Liver (tissue), 9 donors: ENCODE measurements around the gene GAB2. TPM values are rescaled to one million over a fixed set of nuclear protein-coding genes. Genes with fewer than 3 reads are reported as not detected.

Experiments
- DNase-seq: peaks from one replicate; pipeline ENCODE4 v3.0.0-alpha.2; 2017; ENCODE audit warnings: low spot score
- H3K27ac ChIP-seq, 2 donors: one replicate each; pipeline ENCODE4 v1.7.0; 2013; ENCODE audit warnings: inconsistent platforms in 2 of 2, low read length in 2 of 2, control low read depth in 1 of 2, low read depth in 1 of 2, mild to moderate bottlenecking in 1 of 2
- H3K27me3 ChIP-seq, 4 donors: one replicate each; pipeline versions ENCODE4 v1.6.1 to v1.7.0; 2013; ENCODE audit warnings: low read length in 3 of 4, inconsistent platforms in 1 of 4, mild to moderate bottlenecking in 1 of 4, moderate library complexity in 1 of 4; ENCODE audit not compliant: control insufficient read depth in 4 of 4, insufficient read depth in 4 of 4
- H3K36me3 ChIP-seq, 4 donors: one replicate each; pipeline versions ENCODE4 v1.6.1 to v1.7.0; 2013; ENCODE audit warnings: low read length in 3 of 4, mild to moderate bottlenecking in 3 of 4, low read depth in 1 of 4, moderate library complexity in 1 of 4; ENCODE audit not compliant: control insufficient read depth in 4 of 4, insufficient read depth in 3 of 4
- H3K4me1 ChIP-seq, 4 donors: one replicate each; pipeline versions ENCODE4 v1.6.1 to v1.7.0; 2013; ENCODE audit warnings: low read length in 3 of 4, mild to moderate bottlenecking in 3 of 4, moderate library complexity in 1 of 4; ENCODE audit not compliant: control insufficient read depth in 4 of 4, insufficient read depth in 4 of 4
- H3K4me3 ChIP-seq, 3 donors: one replicate each; pipeline versions ENCODE4 v1.6.1 to v1.7.0; 2013; ENCODE audit warnings: low read length in 3 of 3, control low read depth in 1 of 3, low read depth in 1 of 3, mild to moderate bottlenecking in 1 of 3
- H3K9ac ChIP-seq, 2 donors: one replicate each; pipeline ENCODE4 v1.7.0; 2013; ENCODE audit warnings: low read length in 2 of 2, mild to moderate bottlenecking in 2 of 2, moderate library complexity in 2 of 2, control low read depth in 1 of 2, low read depth in 1 of 2
- H3K9me3 ChIP-seq, 4 donors: one replicate each; pipeline versions ENCODE4 v1.6.1 to v1.7.0; 2013; ENCODE audit warnings: low read length in 3 of 4; ENCODE audit not compliant: control insufficient read depth in 4 of 4
- CTCF ChIP-seq: fragments of 150-350 bp; IDR thresholded peaks from 2 replicates; pipeline ENCODE4 v1.5.1; 2017; ENCODE audit warnings: improper control_type of control experiment, low read depth, low read length; ENCODE audit not compliant: missing input control
- EGR1 ChIP-seq, 2 donors: IDR thresholded peaks; 2 replicates each; pipeline ENCODE4 v1.6.1; 2016 to 2018; ENCODE audit warnings: antibody characterized with exemption in 2 of 2, low read depth in 2 of 2
- FOXA1 ChIP-seq: IDR thresholded peaks from 2 replicates; pipeline ENCODE4 v1.6.1; 2016; ENCODE audit warnings: antibody characterized with exemption
- FOXA2 ChIP-seq: IDR thresholded peaks from 2 replicates; pipeline ENCODE4 v1.6.1; 2016; ENCODE audit warnings: antibody characterized with exemption
- GABPA ChIP-seq, 2 donors: IDR thresholded peaks in 1 of 2; conservative IDR thresholded peaks in 1 of 2; 2 replicates each; pipeline ENCODE4 v1.6.1; 2016; ENCODE audit warnings: antibody characterized with exemption in 2 of 2, mild to moderate bottlenecking in 1 of 2, moderate library complexity in 1 of 2
- HNF4A ChIP-seq, 2 donors: conservative IDR thresholded peaks; 2 replicates each; pipeline ENCODE4 v1.6.1; 2016; ENCODE audit warnings: antibody characterized with exemption in 2 of 2, mild to moderate bottlenecking in 2 of 2
- HNF4G ChIP-seq: IDR thresholded peaks from 2 replicates; pipeline ENCODE4 v1.6.1; 2016; ENCODE audit warnings: antibody characterized with exemption
- JUND ChIP-seq, 2 donors: IDR thresholded peaks; 2 replicates each; pipeline ENCODE4 v1.6.1; 2016; ENCODE audit warnings: antibody characterized with exemption in 2 of 2
- MAX ChIP-seq: IDR thresholded peaks from 2 replicates; pipeline ENCODE4 v1.6.1; 2016; ENCODE audit warnings: antibody characterized with exemption
- NR2F2 ChIP-seq: IDR thresholded peaks from 2 replicates; pipeline ENCODE4 v1.6.1; 2016; ENCODE audit warnings: antibody characterized with exemption
- RAD21 ChIP-seq, 2 donors: IDR thresholded peaks; 2 replicates each; pipeline ENCODE4 v1.6.1; 2016; ENCODE audit warnings: antibody characterized with exemption in 2 of 2, mild to moderate bottlenecking in 2 of 2
- REST ChIP-seq: IDR thresholded peaks from 2 replicates; pipeline ENCODE4 v1.6.1; 2016; ENCODE audit warnings: antibody characterized with exemption, mild to moderate bottlenecking
- RXRA ChIP-seq, 2 donors: IDR thresholded peaks; 2 replicates each; pipeline ENCODE4 v1.6.1; 2017 to 2018; ENCODE audit warnings: antibody characterized with exemption in 2 of 2, mild to moderate bottlenecking in 1 of 2
- SP1 ChIP-seq: IDR thresholded peaks from 2 replicates; pipeline ENCODE4 v1.6.1; 2018; ENCODE audit warnings: antibody characterized with exemption, mild to moderate bottlenecking
- TAF1 ChIP-seq: conservative IDR thresholded peaks from 2 replicates; pipeline ENCODE4 v1.6.1; 2016; ENCODE audit warnings: antibody characterized with exemption, mild to moderate bottlenecking
- YY1 ChIP-seq: IDR thresholded peaks from 2 replicates; pipeline ENCODE4 v1.6.1; 2016; ENCODE audit warnings: antibody characterized with exemption, mild to moderate bottlenecking
- WGBS: extraction: QIAGEN DNeasy Blood & Tissue Kit; methylation state at CpG from one replicate; pipeline ENCODE4 v1.1.7; 2013; 5-methylcytosine and 5-hydroxymethylcytosine counted together
- polyA plus RNA-seq, 2 donors: library from polyadenylated mRNA; stranded (reverse) in 1 of 2; unstranded in 1 of 2; fragments of 200-250 nt in 1 of 2; fragments of >200 nt in 1 of 2; fragmentation: Nextera tagmentation in 1 of 2; extraction: Ambion mirVana in 1 of 2; gene quantifications; one replicate each; pipeline versions ENCODE4 v1.2.1 to v1.2.3, GENCODE V29; 2013 to 2015
- total RNA-seq, 2 donors: library from RNA; depleted of rRNA; stranded (reverse); fragments of >200 nt; gene quantifications; one replicate each; pipeline ENCODE4 v1.2.3, GENCODE V29; 2014
- TF ChIP-seq, protein P1 (sequence below): IDR thresholded peaks from 2 replicates; pipeline ENCODE4 v1.6.1; 2016; ENCODE audit warnings: antibody characterized with exemption
- TF ChIP-seq, protein P2 (sequence below): IDR thresholded peaks from 2 replicates; pipeline ENCODE4 v1.6.1; 2016; ENCODE audit warnings: antibody characterized with exemption
- donor health status: healthy.
- donor health status: healthy.
- donor health status: healthy.
- donor health status: healthy.
- donor health status: healthy.

The GAB2 gene
- total and polyA plus RNA-seq, 4 donors = 1.3 to 3.6 (median 2.5) TPM

DNA sequence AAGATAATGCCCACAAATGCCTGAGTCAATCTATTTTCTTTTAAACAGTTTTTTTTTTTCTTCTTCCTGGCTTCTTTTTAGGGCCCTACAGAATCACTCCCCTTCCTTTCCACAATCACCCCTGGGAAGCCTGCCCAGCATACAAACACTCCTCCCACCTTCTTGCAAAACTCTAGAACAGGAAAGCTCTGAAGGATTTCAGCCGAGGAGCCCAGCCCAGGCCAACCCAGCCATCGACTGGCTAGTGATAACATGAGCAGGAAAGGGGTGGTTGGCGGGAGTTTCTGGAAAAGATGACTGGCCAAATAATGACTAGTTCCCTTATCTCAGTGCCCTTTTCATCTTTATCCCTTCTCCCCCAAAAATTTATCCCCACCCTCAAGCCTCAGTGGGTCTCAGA lies 160.7 kb downstream of the GAB2 start:
- H3K4me3 ChIP-seq = no peak overlapping the region
- 15% methylated on average over 3 of the region's 3 CpGs for WGBS
- no peaks in the 10 kb centered on the region for H3K36me3 ChIP-seq
- TF ChIP-seq HNF4A (conservative IDR thresholded peaks at IDR 0.05) = peak; percentile 39 to 41
- no peak for TF ChIP-seq FOXA2
- peak; percentile 19 to 59 for TF ChIP-seq RXRA (IDR thresholded peaks at IDR 0.05)
- TF ChIP-seq EGR1 (IDR thresholded peaks at IDR 0.05; ENCODE audit: low read depth in 2 of 2) = no peak
- peak; percentile 39 for TF ChIP-seq FOXA1
- TF ChIP-seq NR2F2 = no peak
- no peak for TF ChIP-seq GABPA (IDR thresholded peaks at IDR 0.05 in 1 of 2, conservative IDR thresholded peaks at IDR 0.05 in 1 of 2)
- TF ChIP-seq, protein P1, sequence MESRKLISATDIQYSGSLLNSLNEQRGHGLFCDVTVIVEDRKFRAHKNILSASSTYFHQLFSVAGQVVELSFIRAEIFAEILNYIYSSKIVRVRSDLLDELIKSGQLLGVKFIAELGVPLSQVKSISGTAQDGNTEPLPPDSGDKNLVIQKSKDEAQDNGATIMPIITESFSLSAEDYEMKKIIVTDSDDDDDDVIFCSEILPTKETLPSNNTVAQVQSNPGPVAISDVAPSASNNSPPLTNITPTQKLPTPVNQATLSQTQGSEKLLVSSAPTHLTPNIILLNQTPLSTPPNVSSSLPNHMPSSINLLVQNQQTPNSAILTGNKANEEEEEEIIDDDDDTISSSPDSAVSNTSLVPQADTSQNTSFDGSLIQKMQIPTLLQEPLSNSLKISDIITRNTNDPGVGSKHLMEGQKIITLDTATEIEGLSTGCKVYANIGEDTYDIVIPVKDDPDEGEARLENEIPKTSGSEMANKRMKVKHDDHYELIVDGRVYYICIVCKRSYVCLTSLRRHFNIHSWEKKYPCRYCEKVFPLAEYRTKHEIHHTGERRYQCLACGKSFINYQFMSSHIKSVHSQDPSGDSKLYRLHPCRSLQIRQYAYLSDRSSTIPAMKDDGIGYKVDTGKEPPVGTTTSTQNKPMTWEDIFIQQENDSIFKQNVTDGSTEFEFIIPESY = peak; percentile 29
- peak; percentile 50 to 56 for TF ChIP-seq RAD21 (IDR thresholded peaks at IDR 0.05)
- peak; percentile 75 to 78 for TF ChIP-seq JUND (IDR thresholded peaks at IDR 0.05)
- no peak for TF ChIP-seq HNF4G
- no peak for TF ChIP-seq YY1
- peak; percentile 15 for TF ChIP-seq SP1
- peak; percentile 19 for TF ChIP-seq MAX
- TF ChIP-seq TAF1 = no peak
- no peak for TF ChIP-seq CTCF
- TF ChIP-seq REST = peak; percentile 19
- TF ChIP-seq, protein P2, sequence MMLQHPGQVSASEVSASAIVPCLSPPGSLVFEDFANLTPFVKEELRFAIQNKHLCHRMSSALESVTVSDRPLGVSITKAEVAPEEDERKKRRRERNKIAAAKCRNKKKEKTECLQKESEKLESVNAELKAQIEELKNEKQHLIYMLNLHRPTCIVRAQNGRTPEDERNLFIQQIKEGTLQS = no peak
- H3K9me3 ChIP-seq = no peaks in the 10 kb centered on the region
- no peak for DNase-seq
- peaks cover 0 to 15% (median 7%) of the 10 kb centered on the region in 4 donors for H3K4me1 ChIP-seq
- H3K9ac ChIP-seq = no peak overlapping the region
- no peak overlapping the region for H3K27ac ChIP-seq
- H3K27me3 ChIP-seq = no peaks in the 10 kb centered on the region
